Stimulated activated CD4-positive, alpha-beta T cell treated with anti-CD3 and anti-CD28 coated beads, TNF-alpha, amount 100 ng/mL, for 48 hours (primary cell): ENCODE results near the gene FSCN2.
"Not testable (repeated sequence)": the region's sequence is repeated elsewhere in the genome, so short reads cannot be mapped to it uniquely, and the experiment has no call there.

Source experiments
- DNase-seq, 3 donors: peaks; one replicate each; pipeline ENCODE4 v3.0.0-alpha.2; 2020; ENCODE audit warnings: low read depth in 3 of 3

Gene FSCN2

DNA sequence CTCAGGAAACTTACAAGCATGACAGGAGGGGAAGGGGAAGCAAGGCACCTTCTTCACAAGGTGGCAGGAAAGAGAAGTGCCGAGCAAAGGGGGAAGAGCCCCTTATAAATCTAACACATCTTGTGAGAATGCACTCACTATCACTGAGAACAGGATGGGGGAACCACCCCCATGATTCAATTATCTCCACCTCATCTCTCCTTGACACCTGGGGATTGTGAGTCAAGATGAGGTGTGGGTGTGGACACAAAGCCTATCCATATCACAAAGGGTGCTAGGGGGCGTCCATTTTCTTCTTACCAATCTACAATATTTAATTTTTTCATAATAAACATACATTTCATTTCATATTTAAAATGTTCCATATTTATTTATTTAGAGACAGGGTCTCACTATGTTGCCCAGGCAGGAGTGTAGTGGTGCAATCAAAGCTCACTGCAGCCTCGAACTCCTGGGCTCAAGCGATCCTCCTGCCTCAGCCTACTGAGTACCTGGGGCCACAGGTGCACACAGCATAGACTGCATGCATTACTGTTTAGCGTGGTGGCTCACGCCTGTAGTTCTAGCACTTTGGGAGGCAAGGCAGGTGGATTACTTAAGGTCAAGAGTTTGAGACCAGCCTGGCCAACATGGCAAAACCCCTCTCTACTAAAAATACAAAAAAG lies 50.5 kb downstream of the FSCN2 start:
- DNase-seq: peak in 1 of 3 donors; percentile 14

DNA sequence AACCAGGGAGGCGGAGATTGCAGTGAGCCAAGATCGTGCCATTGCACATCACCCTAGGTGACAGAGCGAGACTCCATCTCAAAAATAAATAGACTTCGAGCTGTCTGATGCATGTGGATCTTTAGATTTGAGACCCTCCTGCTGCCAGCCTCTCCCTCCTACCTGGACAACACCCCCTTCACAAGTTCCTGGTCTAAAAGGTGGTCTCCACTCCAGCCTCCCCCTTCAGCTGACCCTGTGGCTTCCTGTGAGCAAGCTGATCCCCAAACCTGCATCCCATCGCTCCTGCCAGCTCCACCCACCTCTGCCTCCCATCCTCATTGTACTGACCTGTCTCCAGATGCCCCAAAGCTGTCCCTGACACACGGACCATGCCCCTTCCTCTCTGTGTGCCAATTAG lies 51.1 kb downstream of the FSCN2 start:
- no peak for DNase-seq

DNA sequence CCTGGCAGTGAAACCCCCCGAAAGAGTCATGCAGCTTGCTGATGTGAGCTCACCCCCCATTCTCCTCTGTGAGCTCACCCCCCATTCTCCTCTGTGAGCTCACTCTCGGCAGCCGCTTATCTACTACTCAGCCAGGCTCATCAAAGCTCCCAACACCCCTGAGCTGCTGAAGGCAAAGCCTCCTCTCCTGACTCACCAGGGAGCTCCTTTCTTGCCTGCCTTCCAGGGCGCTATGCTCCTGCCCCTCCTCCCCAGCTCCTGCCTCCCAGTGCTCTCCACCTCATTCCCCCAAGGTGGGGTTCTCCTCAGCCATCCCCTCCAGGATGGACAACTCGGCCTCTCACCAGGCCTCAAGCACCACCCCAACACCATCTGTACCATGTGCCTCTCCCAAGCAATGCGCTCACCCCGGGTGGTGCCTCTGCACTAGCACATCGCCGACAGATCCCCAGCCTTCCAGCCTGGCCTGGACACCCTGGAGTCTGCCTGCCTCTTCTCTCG lies 51.7 kb downstream of the FSCN2 start:
- no peak for DNase-seq

DNA sequence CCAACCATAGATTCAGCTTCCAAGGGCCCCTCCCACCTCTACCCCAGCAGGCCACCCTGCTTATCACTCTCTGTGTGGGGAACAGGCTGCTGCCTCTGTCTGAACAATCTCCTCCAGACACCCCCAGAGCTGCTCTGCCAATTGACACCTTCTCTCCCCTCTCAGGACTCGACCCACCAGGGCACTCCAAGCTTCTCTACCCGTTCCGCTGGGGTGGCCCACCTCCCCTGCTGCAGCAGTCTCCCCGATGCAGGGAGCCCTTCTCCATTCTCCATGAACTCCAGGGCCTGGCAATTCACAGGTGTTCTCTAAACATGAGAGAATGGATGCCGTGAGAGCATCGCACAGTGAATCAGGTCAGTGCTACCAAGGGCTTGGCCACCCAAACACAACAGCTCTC lies 52.3 kb downstream of the FSCN2 start:
- no peak for DNase-seq

DNA sequence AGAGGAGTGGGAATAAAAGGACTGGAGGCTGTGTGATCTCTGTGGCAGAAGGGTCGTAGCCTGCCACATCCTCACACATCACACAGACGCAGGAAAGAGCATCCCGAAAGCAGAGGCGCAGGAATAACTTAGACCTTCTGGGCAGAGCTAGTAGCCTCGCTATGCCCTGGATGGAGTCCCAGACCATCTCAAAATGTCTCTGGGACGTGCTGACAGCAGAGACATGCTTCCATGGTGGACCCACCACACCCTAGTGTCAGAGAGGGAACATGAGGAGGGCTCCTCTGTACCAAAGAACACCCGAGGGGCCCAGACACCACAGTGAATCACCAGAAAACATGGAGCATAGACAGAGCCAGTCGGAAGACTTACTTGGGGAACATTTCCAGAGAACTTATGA lies 53.6 kb downstream of the FSCN2 start:
- no peak for DNase-seq

DNA sequence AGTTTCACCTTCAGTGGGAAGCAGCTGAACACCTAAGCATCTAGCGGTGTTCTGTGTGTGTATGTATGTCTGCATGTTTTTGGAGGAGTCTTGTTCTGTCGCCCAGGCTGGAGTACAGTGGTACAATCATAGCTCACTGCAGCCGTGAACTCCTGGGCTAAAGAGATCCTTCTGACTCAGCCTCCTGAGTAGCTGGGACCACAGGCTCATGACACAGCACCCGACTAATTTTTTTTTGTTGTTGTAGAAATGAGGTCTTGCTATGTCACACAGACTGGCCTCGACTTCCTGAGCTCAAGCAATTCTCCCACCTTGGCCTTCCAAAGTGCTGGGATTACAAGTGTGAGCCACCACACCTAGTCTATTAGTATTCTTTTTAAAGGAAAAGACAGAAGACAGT lies 54.2 kb downstream of the FSCN2 start:
- DNase-seq: no peak

DNA sequence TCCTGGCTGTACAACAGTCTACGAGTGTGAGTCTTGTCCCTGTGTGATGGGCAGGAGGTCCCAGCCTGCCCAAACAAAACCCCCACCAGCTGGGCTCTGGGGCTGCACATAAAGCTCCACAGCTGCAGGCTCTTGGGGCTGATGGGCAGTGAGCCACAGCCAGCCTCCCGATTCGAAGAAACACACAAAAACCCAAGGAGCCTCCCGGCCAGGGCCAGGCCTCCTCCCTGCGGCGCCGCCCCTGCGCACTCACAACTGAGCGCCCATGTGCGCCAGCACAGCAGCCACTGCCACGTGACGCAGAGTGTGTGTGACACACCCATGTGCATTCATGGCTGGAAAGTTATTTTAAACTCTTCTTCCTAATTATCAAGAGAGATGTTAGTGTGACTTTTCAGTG lies 54.6 kb downstream of the FSCN2 start:
- no peak for DNase-seq

DNA sequence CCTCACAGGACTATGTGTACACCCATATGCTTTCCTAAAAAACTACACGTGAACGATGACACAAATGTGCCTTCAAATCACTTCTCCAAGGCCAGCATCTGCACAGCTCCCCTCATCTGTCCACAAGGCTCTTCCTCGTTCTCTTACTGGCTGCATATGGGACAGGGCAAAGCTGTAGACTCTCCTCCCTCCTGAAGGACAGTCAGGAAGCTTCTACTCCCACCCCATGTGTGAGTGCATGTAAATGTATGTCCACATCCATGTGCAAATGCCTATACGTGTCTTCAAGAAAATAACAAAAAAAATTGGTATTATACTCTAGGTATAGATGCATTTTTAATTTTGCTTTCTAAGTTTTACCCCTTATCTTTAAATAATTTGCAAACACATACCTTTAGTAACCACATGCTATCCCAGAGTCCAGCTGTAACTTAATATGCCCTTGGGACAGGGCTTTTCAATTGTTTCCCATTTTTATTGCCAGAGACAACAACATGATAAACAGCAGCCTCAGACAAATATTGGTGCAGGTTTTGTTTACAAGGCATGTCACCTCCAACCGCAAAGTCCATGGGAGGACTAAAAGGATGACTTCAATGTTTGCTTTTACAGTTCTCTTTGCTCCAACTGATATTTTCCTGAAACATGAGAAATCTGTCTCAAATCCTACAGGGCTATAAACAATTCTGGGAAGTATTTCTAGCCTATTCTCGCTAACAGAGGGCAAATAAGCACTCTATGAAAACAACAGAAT lies 55.6 kb downstream of the FSCN2 start:
- DNase-seq: no peak

DNA sequence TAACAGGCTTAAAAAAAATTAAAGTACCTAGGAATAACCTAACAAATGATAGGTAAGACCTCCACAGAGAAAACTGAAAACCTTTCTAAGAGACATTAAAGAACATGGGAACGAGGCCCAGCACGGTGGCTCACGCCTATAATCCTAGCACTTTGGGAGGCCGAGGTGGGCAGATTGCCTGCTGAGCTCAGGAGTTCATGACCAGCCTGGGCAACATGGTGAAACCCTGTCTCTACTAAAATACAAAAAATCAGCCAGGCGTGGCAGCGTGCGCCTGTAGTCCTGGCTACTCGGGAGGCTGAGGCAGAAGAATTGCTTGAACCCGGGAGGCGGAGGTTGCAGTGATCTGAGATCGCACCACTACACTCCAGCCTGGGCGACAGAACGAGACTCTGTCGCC lies 56.6 kb downstream of the FSCN2 start:
- DNase-seq: not testable (repeated sequence)

DNA sequence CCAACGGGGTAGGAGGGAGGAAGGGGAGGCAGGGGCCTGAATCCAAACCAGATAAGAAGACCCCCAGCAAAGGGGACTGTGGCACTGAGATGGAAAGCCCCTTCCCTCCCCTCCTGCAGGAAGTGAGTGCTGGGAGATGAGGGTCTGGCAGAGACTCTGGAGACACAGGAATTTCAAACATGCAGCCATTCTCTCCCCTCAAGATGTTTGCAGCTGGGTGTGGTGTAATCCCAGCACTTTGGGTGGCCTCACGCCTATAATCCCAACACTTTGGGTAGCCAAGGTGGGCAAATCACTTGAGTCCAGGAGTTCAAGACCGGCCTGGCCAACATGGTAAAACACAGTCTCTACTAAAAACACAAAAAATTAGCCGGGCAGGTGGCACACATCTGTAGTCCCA lies 57.9 kb downstream of the FSCN2 start:
- no peak for DNase-seq
